Activated CD8-positive, alpha-beta memory T cell treated with anti-CD3 and anti-CD28 coated beads for 1 hour (primary cell): ENCODE data around the gene KCND3.

Experiments used
- DNase-seq, 2 donors: peaks; one replicate each; pipeline ENCODE4 v3.0.0-alpha.2; 2020; ENCODE audit warnings: low read depth in 1 of 2; ENCODE audit errors: extremely low read depth in 1 of 2

The KCND3 gene

DNA sequence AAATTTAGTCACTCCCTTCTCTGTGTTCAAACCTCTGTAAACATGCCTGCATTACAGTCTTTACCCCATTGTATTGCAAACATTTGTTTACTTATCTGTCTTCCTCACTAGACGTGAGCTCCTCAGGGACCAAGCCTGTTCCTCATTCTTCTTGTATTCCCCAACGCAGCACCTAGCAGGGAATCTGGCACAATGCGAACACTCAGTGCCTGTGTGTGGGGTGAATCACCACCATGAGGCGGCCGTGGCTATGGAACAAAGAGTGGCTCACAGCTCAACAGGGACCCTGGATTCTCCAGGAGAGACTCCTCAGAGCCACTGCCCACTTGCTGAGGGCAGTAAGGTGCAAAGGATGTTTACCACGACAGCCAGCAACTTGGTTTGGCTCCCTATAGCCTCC is 137.9 kb downstream of the KCND3 start:
- no peak for DNase-seq

- DNase-seq = no peak
Observed at GRCh38 chr1:111850109-111850508, 139.4 kb downstream of the KCND3 start.

GRCh38 chr1:111848852-111849545 is 140.5 kb downstream of the KCND3 start:
- no peak for DNase-seq

GRCh38 chr1:111847466-111847865 is 142.0 kb downstream of the KCND3 start:
- no peak for DNase-seq

DNA sequence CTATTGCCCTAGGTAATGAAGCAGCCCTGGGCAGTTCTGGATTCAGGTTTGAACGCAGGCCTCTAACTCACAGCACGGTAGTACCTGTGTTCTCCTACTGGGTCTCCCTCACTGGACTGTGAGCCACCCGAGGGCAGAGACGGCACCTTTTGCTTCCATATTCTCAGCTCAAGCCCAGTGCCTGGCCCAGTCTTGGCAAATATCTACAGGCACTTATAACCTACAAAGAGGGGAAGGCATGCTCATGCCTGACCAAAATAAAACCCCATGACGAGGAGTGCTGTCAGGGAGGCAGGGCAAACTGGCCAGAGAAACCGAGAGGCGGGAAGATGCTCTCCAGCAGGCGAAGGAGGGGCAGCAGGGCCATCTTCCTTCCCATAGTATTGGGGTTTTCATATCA is 142.6 kb downstream of the KCND3 start:
- DNase-seq = no peak

- DNase-seq = no peak
Observed at GRCh38 chr1:111843177-111843576, 146.3 kb downstream of the KCND3 start.

DNA sequence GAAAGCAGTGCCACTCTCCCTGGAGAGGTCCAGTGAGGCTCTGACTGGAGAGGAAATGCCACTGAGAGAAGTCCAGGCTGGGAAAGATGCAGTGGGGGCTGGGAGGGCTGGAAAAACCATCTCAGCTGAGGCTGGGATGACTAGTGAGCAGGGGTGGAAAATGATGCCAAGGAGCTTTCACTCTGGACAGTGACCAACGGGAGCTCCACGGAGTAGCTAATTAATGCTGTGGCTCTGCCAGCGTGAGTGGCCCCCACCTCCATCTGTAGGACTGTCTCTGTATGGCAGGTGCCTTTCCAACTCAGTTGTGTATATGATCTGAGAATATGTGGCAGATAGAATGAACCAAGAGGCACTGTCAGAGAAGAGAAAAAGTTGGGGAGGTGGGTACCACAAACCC is 147.1 kb downstream of the KCND3 start:
- no peak for DNase-seq

- DNase-seq = no peak
Observed at GRCh38 chr1:111841746-111842145, 147.7 kb downstream of the KCND3 start.

DNA sequence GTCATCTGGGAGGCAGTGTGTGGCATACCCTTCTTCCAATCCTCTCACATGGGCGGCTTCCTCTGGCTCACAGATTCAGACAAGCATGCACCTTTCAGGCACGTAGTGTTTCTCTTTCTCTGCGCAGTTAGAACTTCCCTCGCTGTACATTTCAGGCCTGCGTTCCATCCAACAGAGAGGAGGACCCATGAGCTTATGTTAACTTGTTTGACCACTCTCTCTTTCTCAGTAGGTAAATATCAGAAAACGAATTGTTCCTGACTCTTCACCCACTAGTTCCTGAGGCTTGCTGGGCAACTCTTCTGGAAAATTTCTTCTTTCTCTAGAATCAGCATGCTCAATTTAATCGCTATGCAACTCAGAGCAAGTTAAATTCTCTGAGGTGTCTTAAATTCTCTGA is 148.3 kb downstream of the KCND3 start:
- no peak for DNase-seq

- no peak for DNase-seq
Observed at GRCh38 chr1:111837393-111837792, 152.1 kb downstream of the KCND3 start.

- DNase-seq = no peak
Observed at GRCh38 chr1:111836111-111836510, 153.4 kb downstream of the KCND3 start.

- DNase-seq = no peak
Observed at GRCh38 chr1:111835514-111835913, 154.0 kb downstream of the KCND3 start.

- no peak for DNase-seq
Observed at GRCh38 chr1:111834956-111835355, 154.5 kb downstream of the KCND3 start.

- no peak for DNase-seq
Observed at GRCh38 chr1:111833334-111833733, 156.1 kb downstream of the KCND3 start.

DNA sequence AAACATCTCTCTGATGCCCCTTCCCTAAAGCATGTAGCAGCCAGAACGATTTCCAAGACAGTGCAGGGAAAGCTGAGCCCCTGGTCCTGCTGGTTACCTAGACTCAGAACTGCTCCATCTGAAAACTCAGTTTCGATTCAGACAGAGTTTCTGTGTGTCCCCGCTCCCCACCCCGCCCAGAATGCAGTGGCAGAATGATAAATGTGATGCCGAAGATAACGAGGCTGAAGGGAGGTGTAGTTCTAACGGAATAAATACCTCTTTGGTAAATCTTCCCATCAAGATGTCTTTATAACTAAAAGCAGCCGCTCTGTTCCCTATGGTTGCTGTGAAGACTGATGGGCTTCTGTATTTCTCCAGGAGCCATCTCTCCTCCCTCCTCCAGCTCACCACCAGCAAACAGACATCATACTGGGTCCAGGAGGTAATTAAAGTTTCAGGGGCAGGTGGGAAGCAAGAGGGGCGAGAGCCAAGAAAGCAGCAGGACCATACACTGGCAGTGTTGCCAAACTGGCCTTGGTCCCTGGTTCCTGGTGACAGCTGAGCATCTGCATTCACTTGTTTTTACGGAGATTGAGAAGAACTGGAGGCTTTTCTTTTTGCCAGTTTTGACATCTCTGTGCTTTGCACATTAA is 156.8 kb downstream of the KCND3 start:
- DNase-seq = no peak

- DNase-seq = no peak
Observed at GRCh38 chr1:111831153-111831552, 158.3 kb downstream of the KCND3 start.

GRCh38 chr1:111827946-111828345 is 161.5 kb downstream of the KCND3 start:
- DNase-seq = no peak

GRCh38 chr1:111826278-111826677 is 163.2 kb downstream of the KCND3 start:
- DNase-seq = no peak

DNA sequence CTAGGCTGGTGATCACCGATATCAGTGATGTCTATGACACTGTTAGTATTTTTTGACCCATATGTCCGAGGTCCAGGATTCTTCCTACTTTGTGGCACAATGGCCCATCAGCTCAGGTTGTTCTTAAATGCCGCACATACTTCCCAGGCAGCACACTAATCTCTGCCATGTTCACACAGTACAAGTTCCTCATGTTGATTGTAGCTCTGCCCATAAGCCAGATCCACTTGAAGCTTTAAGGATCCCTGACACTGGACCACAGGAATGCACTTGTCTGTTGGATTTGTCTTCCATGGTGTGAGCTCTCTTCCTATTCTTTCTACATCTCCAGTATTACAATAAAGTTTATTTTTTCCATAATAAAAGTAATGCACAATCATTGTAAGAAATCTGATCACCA is 164.3 kb downstream of the KCND3 start:
- no peak for DNase-seq

GRCh38 chr1:111822138-111822537 is 167.3 kb downstream of the KCND3 start:
- DNase-seq = no peak

- no peak for DNase-seq
Observed at GRCh38 chr1:111821121-111821745, 168.2 kb downstream of the KCND3 start.

GRCh38 chr1:111819566-111820263 is 169.8 kb downstream of the KCND3 start:
- DNase-seq = no peak
